Measurements from ENCODE around the gene PKHD1. TPM values are rescaled to one million over a fixed set of nuclear protein-coding genes. Genes with fewer than 3 reads are reported as not detected.
"Not testable (repeated sequence)": the region's sequence is repeated elsewhere in the genome, so short reads cannot be mapped to it uniquely, and the experiment has no call there.

PKHD1 gene
- total RNA-seq, 2 experiments from 2014 or later = not detected

GRCh38 chr6:51865176-51865575 is 222.2 kb downstream of the PKHD1 start:
- no peaks in the 10 kb centered on the region for H3K27me3 Mint-ChIP-seq
- H3K4me1 Mint-ChIP-seq = no peaks in the 10 kb centered on the region
- ChIA-PET POLR2A (no interaction called here), CTCF (no interaction called here)
- no peaks in the 10 kb centered on the region for H3K9me3 Mint-ChIP-seq
- no peak overlapping the region for H3K4me3 Mint-ChIP-seq
- H3K27ac Mint-ChIP-seq = no peak overlapping the region
- no peaks in the 10 kb centered on the region for H3K36me3 Mint-ChIP-seq (ENCODE audit: low read depth)
- no peak for DNase-seq

GRCh38 chr6:51857134-51857533 is 230.3 kb downstream of the PKHD1 start:
- ChIA-PET POLR2A (no interaction called here), CTCF (no interaction called here)
- no peak for DNase-seq
- Mint-ChIP-seq H3K9me3 (no peaks in the 10 kb centered on the region), H3K4me1 (no peaks in the 10 kb centered on the region), H3K27ac (no peak overlapping the region), H3K36me3 (ENCODE audit: low read depth) (no peaks in the 10 kb centered on the region), H3K27me3 (peaks cover 2% of the 10 kb centered on the region), H3K4me3 (no peak overlapping the region)

DNA sequence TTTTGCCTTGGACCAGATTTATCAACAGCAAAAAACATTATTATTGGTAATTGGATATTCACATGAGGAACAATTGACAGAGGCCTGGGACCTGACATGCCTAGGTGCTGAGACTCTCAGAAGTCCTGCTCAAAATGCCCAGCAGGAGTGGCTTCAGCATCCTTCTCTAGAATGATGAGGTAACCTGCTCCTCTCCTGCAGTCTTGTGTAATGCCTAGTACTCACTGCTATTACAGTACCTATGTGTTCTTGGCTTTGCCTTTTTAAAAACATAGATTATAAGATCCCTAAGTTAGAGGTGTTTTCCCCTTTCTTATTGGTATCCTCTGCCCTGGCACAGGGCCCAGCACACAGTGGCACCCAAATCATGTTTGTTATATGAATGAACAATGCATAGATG is 230.9 kb downstream of the PKHD1 start:
- Mint-ChIP-seq H3K4me1 (no peaks in the 10 kb centered on the region), H3K4me3 (no peak overlapping the region), H3K27ac (no peak overlapping the region), H3K9me3 (no peaks in the 10 kb centered on the region), H3K27me3 (peaks cover 2% of the 10 kb centered on the region), H3K36me3 (ENCODE audit: low read depth) (no peaks in the 10 kb centered on the region)
- POLR2A ChIA-PET = no interaction called here
- CTCF ChIA-PET = no interaction called here
- DNase-seq = no peak

- H3K36me3 Mint-ChIP-seq (ENCODE audit: low read depth) = no peaks in the 10 kb centered on the region
- no peak overlapping the region for H3K27ac Mint-ChIP-seq
- H3K9me3 Mint-ChIP-seq = no peaks in the 10 kb centered on the region
- H3K4me3 Mint-ChIP-seq = no peak overlapping the region
- ChIA-PET POLR2A (no interaction called here), CTCF (no interaction called here)
- peak; percentile 50 for DNase-seq
- H3K27me3 Mint-ChIP-seq = peaks cover 2% of the 10 kb centered on the region
- no peaks in the 10 kb centered on the region for H3K4me1 Mint-ChIP-seq
Observed at GRCh38 chr6:51855310-51856082, 231.9 kb downstream of the PKHD1 start.

DNA sequence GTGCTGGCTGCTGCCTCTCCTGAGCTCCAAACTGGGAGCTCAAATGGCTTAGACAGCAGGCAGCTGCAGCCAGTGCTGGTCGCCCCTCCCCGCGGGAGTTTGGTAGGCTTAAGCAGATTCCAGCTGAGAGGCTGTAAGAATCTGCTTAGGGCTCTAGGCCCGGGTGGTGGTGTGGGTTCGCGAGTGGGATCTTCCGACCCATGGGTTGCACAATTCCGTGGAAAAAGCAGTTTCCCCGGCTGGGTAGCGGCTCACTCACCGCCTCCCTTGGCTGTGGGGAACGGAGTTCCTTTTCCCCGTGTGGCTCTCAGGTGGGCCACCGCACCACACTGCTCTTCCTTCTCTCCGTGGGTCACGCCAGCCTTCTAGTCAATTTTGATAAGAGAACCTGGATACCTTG is 232.5 kb downstream of the PKHD1 start:
- DNase-seq = no peak
- H3K36me3 Mint-ChIP-seq (ENCODE audit: low read depth) = no peaks in the 10 kb centered on the region
- CTCF ChIA-PET = no interaction called here
- no peak overlapping the region for H3K27ac Mint-ChIP-seq
- peaks cover 2% of the 10 kb centered on the region for H3K27me3 Mint-ChIP-seq
- H3K4me1 Mint-ChIP-seq = no peaks in the 10 kb centered on the region
- POLR2A ChIA-PET = no interaction called here
- H3K9me3 Mint-ChIP-seq = no peaks in the 10 kb centered on the region
- no peak overlapping the region for H3K4me3 Mint-ChIP-seq

DNA sequence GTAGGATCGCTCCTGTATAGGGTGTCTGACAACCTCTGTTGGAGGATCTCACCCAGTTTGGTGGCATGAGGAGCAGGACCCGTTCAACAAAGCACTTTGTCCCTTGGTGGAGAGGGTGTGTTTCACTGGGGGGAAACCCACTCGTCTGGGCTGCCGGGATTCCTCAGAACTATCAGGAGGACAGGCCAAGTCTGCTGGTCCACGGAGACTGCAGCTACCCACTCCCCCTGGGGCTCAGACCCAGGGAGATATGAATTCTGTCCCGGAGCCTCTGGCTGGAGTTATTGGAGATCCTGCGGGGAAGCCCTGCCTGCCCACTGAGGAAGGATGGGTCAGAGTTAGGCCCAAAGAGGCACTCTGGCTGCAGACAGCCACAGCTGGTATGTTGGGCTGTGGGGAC is 233.1 kb downstream of the PKHD1 start:
- CTCF ChIA-PET = no interaction called here
- POLR2A ChIA-PET = no interaction called here
- H3K27me3 Mint-ChIP-seq = peaks cover 2% of the 10 kb centered on the region
- H3K9me3 Mint-ChIP-seq = no peaks in the 10 kb centered on the region
- H3K4me1 Mint-ChIP-seq = no peaks in the 10 kb centered on the region
- DNase-seq = no peak
- H3K36me3 Mint-ChIP-seq (ENCODE audit: low read depth) = no peaks in the 10 kb centered on the region
- H3K27ac Mint-ChIP-seq = no peak overlapping the region
- H3K4me3 Mint-ChIP-seq = no peak overlapping the region

- H3K27me3 Mint-ChIP-seq; H3K36me3 Mint-ChIP-seq (ENCODE audit: low read depth); H3K9me3 Mint-ChIP-seq; DNase-seq; CTCF ChIA-PET; H3K4me1 Mint-ChIP-seq; H3K27ac Mint-ChIP-seq; H3K4me3 Mint-ChIP-seq; POLR2A ChIA-PET: not testable (repeated sequence)
Observed at GRCh38 chr6:51853109-51853508, 234.3 kb downstream of the PKHD1 start.

- ChIA-PET CTCF (interaction anchor here (0.7 kb wide), 1 partner anchor 19 kb away, joined by 3 read pairs; no protein-coding TSS in a partner anchor), POLR2A (no interaction called here)
- Mint-ChIP-seq H3K36me3 (ENCODE audit: low read depth) (no peaks in the 10 kb centered on the region), H3K9me3 (no peaks in the 10 kb centered on the region), H3K4me1 (no peaks in the 10 kb centered on the region), H3K27ac (no peak overlapping the region), H3K4me3 (no peak overlapping the region), H3K27me3 (no peaks in the 10 kb centered on the region)
- no peak for DNase-seq
Observed at GRCh38 chr6:51846531-51846930, 240.9 kb downstream of the PKHD1 start.

DNA sequence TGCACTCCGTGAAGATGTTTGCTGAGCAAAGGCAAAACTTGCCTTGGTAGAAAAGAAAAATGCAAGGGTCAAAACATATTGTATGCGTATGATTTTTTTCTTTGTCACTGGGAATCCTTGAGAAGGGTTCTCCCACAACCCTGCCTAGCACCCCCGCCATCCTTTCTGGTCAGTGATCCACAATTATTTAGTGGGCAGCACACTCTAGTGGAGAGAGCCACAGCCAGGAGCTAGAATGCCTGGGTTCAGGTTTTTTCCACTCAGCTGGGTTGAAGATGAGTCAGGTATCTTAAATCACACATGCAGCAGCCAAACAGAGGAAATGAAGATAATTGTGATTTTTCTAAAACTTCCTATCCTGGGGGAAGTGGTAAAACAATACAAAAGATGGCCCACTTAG is 243.1 kb downstream of the PKHD1 start:
- CTCF ChIA-PET = no interaction called here
- H3K27me3 Mint-ChIP-seq = no peaks in the 10 kb centered on the region
- H3K36me3 Mint-ChIP-seq (ENCODE audit: low read depth) = no peaks in the 10 kb centered on the region
- H3K27ac Mint-ChIP-seq = no peak overlapping the region
- POLR2A ChIA-PET = no interaction called here
- H3K9me3 Mint-ChIP-seq = no peaks in the 10 kb centered on the region
- DNase-seq = no peak
- no peak overlapping the region for H3K4me3 Mint-ChIP-seq
- H3K4me1 Mint-ChIP-seq = no peaks in the 10 kb centered on the region

DNA sequence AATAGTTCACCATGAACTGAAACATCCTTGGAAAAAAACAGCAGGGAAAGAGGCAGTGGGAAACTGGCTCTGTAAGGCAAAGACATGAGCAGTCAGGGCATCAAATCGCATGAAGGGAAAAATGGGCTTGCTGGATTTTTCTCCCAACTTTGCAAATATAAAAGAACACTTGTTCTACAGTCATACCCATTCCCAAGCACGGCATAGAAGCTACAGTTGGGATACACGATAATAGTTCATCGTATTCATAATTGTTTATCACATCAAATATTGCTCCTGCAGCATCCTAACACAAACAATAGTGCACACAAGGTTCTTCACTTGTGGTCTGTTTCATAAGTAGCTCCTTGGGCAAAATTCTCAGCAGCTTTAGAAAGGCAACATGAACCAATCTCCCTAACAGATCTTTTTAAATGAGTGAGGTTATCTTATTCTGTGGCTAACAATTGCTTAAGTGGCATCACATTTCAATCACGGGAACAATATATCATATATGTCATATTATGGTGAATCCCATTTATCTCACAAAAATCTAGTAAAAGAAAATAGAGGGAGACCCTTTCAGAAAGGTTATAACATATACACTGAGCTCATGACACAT is 243.9 kb downstream of the PKHD1 start:
- no peak overlapping the region for H3K27ac Mint-ChIP-seq
- no peaks in the 10 kb centered on the region for H3K4me1 Mint-ChIP-seq
- DNase-seq = no peak
- POLR2A ChIA-PET = no interaction called here
- CTCF ChIA-PET = no interaction called here
- no peak overlapping the region for H3K4me3 Mint-ChIP-seq
- no peaks in the 10 kb centered on the region for H3K27me3 Mint-ChIP-seq
- no peaks in the 10 kb centered on the region for H3K9me3 Mint-ChIP-seq
- H3K36me3 Mint-ChIP-seq (ENCODE audit: low read depth) = no peaks in the 10 kb centered on the region

DNA sequence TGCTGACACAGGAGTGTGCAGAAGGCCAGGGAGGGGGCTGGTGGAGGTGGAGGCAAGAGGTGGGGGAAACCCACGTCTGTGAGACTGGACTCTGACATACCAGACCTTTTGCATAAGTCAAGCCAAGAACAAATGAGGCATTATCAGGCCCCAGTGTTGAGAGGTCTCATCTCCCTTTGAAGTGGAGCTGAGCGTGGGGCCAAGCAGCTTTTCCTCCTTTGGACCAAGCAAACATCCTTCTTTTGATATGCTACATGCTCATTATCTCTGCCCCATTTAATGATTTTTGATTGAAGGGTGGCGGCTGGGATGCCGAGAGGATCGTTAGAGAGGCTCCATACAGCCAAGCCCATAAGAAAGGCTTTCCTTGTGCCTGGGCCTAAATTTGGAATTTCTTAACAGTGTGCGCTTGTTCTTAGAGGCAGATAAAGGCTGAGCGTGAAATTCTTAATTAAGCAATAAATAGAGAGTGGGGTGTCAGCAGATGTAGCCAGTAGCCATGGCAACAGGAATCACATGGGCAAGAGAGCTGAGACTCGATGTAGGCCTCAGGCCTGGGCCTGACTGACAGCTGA is 244.5 kb downstream of the PKHD1 start:
- Mint-ChIP-seq H3K9me3 (no peaks in the 10 kb centered on the region), H3K27me3 (no peaks in the 10 kb centered on the region), H3K36me3 (ENCODE audit: low read depth) (no peaks in the 10 kb centered on the region), H3K27ac (no peak overlapping the region), H3K4me1 (no peaks in the 10 kb centered on the region), H3K4me3 (no peak overlapping the region)
- DNase-seq = no peak
- ChIA-PET POLR2A (no interaction called here), CTCF (no interaction called here)

DNA sequence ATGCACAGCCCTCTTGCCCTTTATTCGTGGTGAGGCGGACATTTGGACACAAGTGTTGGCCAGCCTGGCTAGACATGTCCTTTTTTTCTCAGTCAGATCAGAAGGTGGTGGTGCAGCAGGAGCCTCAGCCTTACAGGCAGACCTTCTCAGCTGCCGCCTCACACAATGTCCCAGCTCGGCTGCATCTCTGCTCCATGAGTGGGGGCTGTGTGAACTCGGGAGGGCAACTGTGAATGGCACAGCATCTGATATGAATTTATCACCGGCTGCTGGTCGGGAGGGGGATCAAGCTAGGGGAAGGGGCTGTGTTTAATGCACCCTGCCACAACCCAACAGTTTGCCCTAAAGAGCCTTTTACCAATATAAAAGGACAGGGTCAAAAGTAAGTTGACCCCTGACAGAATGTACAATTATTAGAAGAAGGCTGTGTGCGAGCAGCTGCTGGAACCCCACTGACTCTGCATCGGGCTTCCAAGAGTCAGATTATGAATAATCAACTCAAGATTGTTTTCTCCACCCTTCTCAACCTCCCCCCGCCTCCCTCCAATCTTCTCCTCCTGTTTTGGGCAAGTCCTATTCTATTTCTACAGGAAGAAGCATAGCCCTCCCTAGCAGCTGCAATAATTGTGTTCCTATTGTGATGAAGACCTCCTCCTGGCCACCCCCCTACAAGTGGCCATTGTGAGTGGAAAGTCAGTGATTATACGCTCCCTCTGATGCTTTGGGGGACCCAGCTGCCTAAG is 245.2 kb downstream of the PKHD1 start:
- no peak for DNase-seq
- Mint-ChIP-seq H3K9me3 (no peaks in the 10 kb centered on the region), H3K4me3 (no peak overlapping the region), H3K36me3 (ENCODE audit: low read depth) (no peaks in the 10 kb centered on the region), H3K27me3 (no peaks in the 10 kb centered on the region), H3K4me1 (no peaks in the 10 kb centered on the region), H3K27ac (no peak overlapping the region)
- ChIA-PET CTCF (no interaction called here), POLR2A (no interaction called here)

DNA sequence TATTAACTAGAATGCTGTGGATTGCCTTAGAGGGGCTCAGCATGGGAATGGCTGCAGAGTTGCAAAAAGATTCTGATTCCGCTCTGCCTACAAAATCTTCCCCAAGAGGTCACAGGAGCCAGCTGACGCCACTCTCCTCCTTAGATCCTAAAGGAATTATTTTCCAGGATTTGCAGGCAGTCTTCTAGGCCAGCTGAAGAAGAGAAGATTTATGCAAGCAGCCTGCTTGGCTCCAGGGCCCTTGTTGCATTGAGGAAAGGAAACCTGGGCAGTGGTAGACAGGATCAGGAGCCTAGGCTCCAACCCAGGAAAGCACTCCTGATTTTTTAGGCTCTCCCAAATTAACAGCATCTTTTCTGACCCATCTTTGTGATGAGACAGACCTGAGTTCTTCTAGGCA is 245.8 kb downstream of the PKHD1 start:
- H3K27me3 Mint-ChIP-seq = no peaks in the 10 kb centered on the region
- H3K9me3 Mint-ChIP-seq = no peaks in the 10 kb centered on the region
- no peaks in the 10 kb centered on the region for H3K36me3 Mint-ChIP-seq (ENCODE audit: low read depth)
- no peak overlapping the region for H3K27ac Mint-ChIP-seq
- H3K4me3 Mint-ChIP-seq = no peak overlapping the region
- POLR2A ChIA-PET = no interaction called here
- no peaks in the 10 kb centered on the region for H3K4me1 Mint-ChIP-seq
- no peak for DNase-seq
- CTCF ChIA-PET = no interaction called here

Measured in activated CD4-positive, alpha-beta T cell treated with anti-CD3 and anti-CD28 coated beads, Interleukin-2, amount 10 ng/mL, durations not matched to agents 7 days and 5 days (primary cell).